ACC112 (cell line): ENCODE measurements around the gene PABPN1L.
"Not testable (repeated sequence)": the region's sequence is repeated elsewhere in the genome, so short reads cannot be mapped to it uniquely, and the experiment has no call there.

Experiments
- H2AFZ ChIP-seq: fragments of 200-600 bp; sonication (generic); one replicate; pipeline ENCODE4 v1.6.0; 2017; ENCODE audit warnings: antibody characterized with exemption, low read length; ENCODE audit not compliant: unreplicated experiment
- H3K27ac ChIP-seq: fragments of 200-600 bp; sonication (generic); 2 replicates; pipeline ENCODE4 v1.5.1; 2014; ENCODE audit warnings: low read depth, mild to moderate bottlenecking, antibody characterized with exemption, low read length, moderate library complexity
- H3K27me3 ChIP-seq: fragments of 200-600 bp; sonication (generic); 2 replicates; pipeline ENCODE4 v1.6.1; 2014; ENCODE audit warnings: mild to moderate bottlenecking, antibody characterized with exemption, low read length, moderate library complexity, mixed read lengths; ENCODE audit not compliant: insufficient read depth
- H3K36me3 ChIP-seq: fragments of 200-600 bp; sonication (generic); 2 replicates; pipeline ENCODE4 v1.6.1; 2016; ENCODE audit warnings: mild to moderate bottlenecking, antibody characterized with exemption, low read length, moderate library complexity, mixed read lengths; ENCODE audit not compliant: insufficient read depth
- H3K4me1 ChIP-seq: fragments of 200-600 bp; sonication (generic); one replicate; pipeline ENCODE4 v1.6.1; 2016; ENCODE audit warnings: low read length, mixed read lengths; ENCODE audit not compliant: insufficient read depth, unreplicated experiment, control insufficient read depth
- H3K4me3 ChIP-seq: fragments of 200-600 bp; sonication (generic); 2 replicates; pipeline ENCODE4 v1.5.1; 2014; ENCODE audit warnings: mild to moderate bottlenecking, low read depth, low read length
- H3K79me2 ChIP-seq: fragments of 200-600 bp; sonication (generic); one replicate; pipeline ENCODE4 v1.6.0; 2016; ENCODE audit warnings: low read length; ENCODE audit not compliant: control insufficient read depth, unreplicated experiment, insufficient read depth

PABPN1L gene

DNA sequence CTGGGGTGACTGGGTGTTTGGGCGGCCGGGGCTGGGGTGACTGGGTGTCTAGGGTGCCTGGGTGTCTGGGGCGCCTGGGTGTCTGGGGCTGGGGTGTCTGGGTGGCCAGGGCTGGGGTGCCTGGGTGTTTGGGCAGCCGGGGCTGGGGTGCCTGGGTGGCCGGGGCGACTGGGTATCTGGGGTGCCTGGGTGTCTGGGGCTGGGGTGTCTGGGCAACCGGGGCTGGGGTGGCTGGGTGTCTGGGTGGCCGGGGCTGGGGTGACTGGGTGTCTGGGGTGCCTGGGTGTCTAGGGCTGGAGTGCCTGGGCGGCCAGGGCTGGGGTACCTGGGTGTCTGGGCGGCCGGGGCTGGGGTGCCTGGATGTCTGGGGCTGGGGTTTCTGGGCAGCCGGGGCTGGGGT, 41.3 kb downstream of the PABPN1L start:
- Histone ChIP-seq H3K36me3 (no peaks in the 10 kb centered on the region), H3K27ac (no peak overlapping the region), H3K79me2 (no peaks in the 10 kb centered on the region), H3K4me1 (no peaks in the 10 kb centered on the region), H3K4me3 (no peak overlapping the region), H2AFZ (no peak overlapping the region), H3K27me3 (no peaks in the 10 kb centered on the region)

GRCh38 chr16:88824256-88825077, 42.0 kb downstream of the PABPN1L start:
- H3K36me3 ChIP-seq, result no peaks in the 10 kb centered on the region
- H3K4me3 ChIP-seq, result no peak overlapping the region
- no peaks in the 10 kb centered on the region for H3K4me1 ChIP-seq
- H3K79me2 ChIP-seq, result no peaks in the 10 kb centered on the region
- no peaks in the 10 kb centered on the region for H3K27me3 ChIP-seq
- H3K27ac ChIP-seq, result no peak overlapping the region
- H2AFZ ChIP-seq, result no peak overlapping the region

GRCh38 chr16:88823646-88824045, 42.8 kb downstream of the PABPN1L start:
- not testable (repeated sequence) for H3K27ac ChIP-seq, H3K4me1 ChIP-seq, H3K4me3 ChIP-seq, H3K79me2 ChIP-seq, H3K27me3 ChIP-seq, H3K36me3 ChIP-seq, H2AFZ ChIP-seq

DNA sequence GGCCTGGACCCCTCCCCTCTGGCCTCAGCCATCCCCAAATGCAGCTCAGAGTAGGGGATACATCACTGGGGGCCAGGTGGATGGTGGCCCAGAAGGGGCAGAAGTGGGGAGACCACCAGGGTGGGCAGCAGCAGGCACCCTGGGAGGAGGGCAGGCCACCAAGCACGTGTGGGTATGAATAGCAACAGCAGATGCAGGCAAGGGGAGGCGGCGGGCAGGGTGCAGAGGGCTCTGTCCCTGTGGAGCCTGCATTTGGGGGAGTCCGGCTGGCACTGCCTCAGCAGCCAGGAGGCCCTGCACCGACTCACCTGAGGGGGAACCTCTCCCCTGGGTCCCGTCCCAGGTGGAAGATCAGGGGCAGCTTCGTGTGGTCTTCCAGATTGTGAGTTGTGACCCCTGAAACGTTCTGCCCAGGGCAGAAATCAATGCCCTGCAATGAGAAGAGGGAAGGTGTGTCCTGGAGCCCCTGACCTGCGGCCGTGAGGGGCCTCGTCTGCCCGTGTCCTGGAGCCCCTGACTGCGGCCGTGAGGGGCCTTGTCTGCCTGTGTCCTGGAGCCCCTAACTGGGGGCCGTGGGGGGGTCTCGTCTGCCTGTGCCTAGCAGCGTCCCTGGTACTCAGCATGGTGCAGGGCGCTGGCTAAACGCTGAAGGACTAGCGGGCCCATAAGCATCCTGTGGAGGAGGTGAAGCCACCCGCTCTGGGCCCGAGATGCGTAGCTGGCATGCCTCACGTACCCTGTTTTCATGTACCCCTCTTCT, 44.0 kb downstream of the PABPN1L start:
- Histone ChIP-seq H3K4me3 (no peak overlapping the region), H3K79me2 (no peaks in the 10 kb centered on the region), H2AFZ (no peak overlapping the region), H3K4me1 (no peaks in the 10 kb centered on the region), H3K36me3 (no peaks in the 10 kb centered on the region), H3K27me3 (no peaks in the 10 kb centered on the region), H3K27ac (no peak overlapping the region)

- Histone ChIP-seq H3K36me3 (no peaks in the 10 kb centered on the region), H3K4me3 (no peak overlapping the region), H3K27ac (no peak overlapping the region), H2AFZ (no peak overlapping the region), H3K27me3 (no peaks in the 10 kb centered on the region), H3K79me2 (no peaks in the 10 kb centered on the region), H3K4me1 (no peaks in the 10 kb centered on the region)
These were observed 45.2 kb downstream of the PABPN1L start for GRCh38 chr16:88821168-88821850.

GRCh38 chr16:88820385-88821025, 46.0 kb downstream of the PABPN1L start:
- Histone ChIP-seq H3K27me3 (no peaks in the 10 kb centered on the region), H3K27ac (no peak overlapping the region), H3K4me1 (no peaks in the 10 kb centered on the region), H3K79me2 (no peaks in the 10 kb centered on the region), H2AFZ (no peak overlapping the region), H3K36me3 (no peaks in the 10 kb centered on the region), H3K4me3 (no peak overlapping the region)

- no peak overlapping the region for H3K27ac ChIP-seq
- H3K27me3 ChIP-seq, result no peaks in the 10 kb centered on the region
- no peaks in the 10 kb centered on the region for H3K79me2 ChIP-seq
- no peak overlapping the region for H3K4me3 ChIP-seq
- no peaks in the 10 kb centered on the region for H3K36me3 ChIP-seq
- no peaks in the 10 kb centered on the region for H3K4me1 ChIP-seq
- no peak overlapping the region for H2AFZ ChIP-seq
These were observed 47.3 kb downstream of the PABPN1L start for GRCh38 chr16:88819126-88819525.

DNA sequence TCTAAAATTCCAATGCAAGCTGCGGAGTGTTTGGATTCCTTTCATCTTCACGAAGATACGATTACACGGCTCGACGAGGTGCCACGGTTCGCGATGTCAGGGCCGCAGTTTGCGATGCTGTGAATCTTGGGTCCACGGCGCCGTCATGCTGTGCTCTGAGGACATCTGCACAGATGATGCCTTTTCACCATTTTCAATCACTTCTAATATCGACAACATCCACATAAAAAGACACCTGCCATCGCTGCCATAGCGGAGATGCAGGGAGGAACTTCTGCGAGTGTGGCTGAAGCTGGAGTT, 47.9 kb downstream of the PABPN1L start:
- no peaks in the 10 kb centered on the region for H3K79me2 ChIP-seq
- H3K4me3 ChIP-seq, result no peak overlapping the region
- H2AFZ ChIP-seq, result no peak overlapping the region
- H3K27me3 ChIP-seq, result no peaks in the 10 kb centered on the region
- H3K36me3 ChIP-seq, result no peaks in the 10 kb centered on the region
- H3K4me1 ChIP-seq, result no peaks in the 10 kb centered on the region
- H3K27ac ChIP-seq, result no peak overlapping the region

GRCh38 chr16:88817785-88818574, 48.5 kb downstream of the PABPN1L start:
- no peaks in the 10 kb centered on the region for H3K79me2 ChIP-seq
- no peak overlapping the region for H3K27ac ChIP-seq
- H3K4me3 ChIP-seq, result no peak overlapping the region

More at GRCh38 chr16:88817785-88818574, 48.5 kb downstream of the PABPN1L start:
- Histone ChIP-seq H3K4me1 (peaks cover 5% of the 10 kb centered on the region), H2AFZ (no peak overlapping the region), H3K36me3 (no peaks in the 10 kb centered on the region), H3K27me3 (no peaks in the 10 kb centered on the region)
